DND-41 (cell line): ENCODE results near the gene FSIP2.
"Not testable (repeated sequence)": the region's sequence is repeated elsewhere in the genome, so short reads cannot be mapped to it uniquely, and the experiment has no call there.

Source experiments
- EZH2 ChIP-seq: IDR thresholded peaks from 3 replicates; pipeline ENCODE4 v1.6.1; 2012; ENCODE audit warnings: borderline replicate concordance, low read depth, mild to moderate bottlenecking, moderate library complexity, low read length, inconsistent platforms; ENCODE audit not compliant: severe bottlenecking
- TF ChIP-seq, protein P1 (sequence below): IDR thresholded peaks from 2 replicates; pipeline ENCODE4 v1.5.1; 2012; ENCODE audit warnings: borderline replicate concordance, low read length, moderate library complexity, mild to moderate bottlenecking; ENCODE audit not compliant: poor library complexity, severe bottlenecking; ENCODE audit errors: extremely low read depth

DNA sequence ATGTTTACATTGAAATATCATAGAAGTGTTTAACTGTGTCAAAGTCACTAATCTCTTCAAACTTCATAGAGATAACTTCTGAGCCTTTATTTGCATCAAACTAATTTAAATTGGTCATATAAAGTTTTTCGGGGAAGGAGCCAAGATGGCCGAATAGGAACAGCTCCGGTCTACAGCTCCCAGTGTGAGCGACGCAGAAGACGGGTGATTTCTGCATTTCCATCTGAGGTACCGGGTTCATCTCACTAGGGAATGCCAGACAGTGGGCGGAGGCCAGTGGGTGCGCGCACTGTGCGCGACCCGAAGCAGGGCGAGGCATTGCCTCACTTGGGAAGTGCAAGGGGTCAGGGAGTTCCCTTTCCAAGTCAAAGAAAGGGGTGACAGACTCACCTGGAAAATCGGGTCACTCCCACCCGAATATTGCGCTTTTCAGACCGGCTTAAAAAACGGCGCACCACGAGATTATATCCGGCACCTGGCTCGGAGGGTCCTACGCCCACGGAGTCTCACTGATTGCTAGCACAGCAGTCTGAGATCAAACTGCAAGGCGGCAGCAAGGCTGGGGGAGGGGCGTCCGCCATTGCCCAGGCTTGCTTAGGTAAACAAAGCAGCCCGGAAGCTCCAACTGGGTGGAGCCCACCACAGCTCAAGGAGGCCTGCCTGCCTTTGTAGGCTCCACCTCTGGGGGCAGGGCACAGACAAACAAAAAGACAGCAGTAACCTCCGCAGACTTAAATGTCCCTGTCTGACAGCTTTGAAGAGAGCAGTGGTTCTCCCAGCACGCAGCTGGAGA lies 126.1 kb downstream of the FSIP2 start:
- TF ChIP-seq, protein P1, sequence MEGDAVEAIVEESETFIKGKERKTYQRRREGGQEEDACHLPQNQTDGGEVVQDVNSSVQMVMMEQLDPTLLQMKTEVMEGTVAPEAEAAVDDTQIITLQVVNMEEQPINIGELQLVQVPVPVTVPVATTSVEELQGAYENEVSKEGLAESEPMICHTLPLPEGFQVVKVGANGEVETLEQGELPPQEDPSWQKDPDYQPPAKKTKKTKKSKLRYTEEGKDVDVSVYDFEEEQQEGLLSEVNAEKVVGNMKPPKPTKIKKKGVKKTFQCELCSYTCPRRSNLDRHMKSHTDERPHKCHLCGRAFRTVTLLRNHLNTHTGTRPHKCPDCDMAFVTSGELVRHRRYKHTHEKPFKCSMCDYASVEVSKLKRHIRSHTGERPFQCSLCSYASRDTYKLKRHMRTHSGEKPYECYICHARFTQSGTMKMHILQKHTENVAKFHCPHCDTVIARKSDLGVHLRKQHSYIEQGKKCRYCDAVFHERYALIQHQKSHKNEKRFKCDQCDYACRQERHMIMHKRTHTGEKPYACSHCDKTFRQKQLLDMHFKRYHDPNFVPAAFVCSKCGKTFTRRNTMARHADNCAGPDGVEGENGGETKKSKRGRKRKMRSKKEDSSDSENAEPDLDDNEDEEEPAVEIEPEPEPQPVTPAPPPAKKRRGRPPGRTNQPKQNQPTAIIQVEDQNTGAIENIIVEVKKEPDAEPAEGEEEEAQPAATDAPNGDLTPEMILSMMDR = not testable (repeated sequence)
- TF ChIP-seq EZH2 = not testable (repeated sequence)
